ENCODE data around the gene CCN5.

DNA sequence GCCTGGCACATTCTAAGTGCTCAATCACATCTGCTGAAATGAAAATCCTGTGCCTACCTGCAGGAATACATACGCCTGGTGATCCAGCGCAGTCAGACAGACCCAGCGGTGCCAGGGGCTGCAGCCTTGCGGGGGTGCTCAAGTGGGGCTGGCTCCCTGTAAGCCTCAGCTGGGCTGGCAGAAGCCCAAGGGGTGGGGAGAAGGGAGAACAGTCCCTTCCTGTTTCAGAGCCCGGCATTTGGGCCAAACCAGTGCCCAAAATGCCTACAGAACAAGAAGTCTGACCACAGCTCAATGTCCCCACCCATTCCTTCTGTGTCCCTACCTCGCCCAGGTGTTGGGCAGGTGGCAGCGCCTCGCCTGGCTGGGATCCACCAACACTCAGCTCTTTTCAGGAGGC lies 53.1 kb downstream of the CCN5 start:
- no peak for TF ChIP-seq CTCF (conservative IDR thresholded peaks at IDR 0.05; ENCODE audit: low read length)
- no peak for TF ChIP-seq EZH2phosphoT487 (IDR thresholded peaks at IDR 0.05; ENCODE audit: borderline replicate concordance, low read depth, low read length)
